ENCODE measurements around the gene MCTP1.

MCTP1 gene

DNA sequence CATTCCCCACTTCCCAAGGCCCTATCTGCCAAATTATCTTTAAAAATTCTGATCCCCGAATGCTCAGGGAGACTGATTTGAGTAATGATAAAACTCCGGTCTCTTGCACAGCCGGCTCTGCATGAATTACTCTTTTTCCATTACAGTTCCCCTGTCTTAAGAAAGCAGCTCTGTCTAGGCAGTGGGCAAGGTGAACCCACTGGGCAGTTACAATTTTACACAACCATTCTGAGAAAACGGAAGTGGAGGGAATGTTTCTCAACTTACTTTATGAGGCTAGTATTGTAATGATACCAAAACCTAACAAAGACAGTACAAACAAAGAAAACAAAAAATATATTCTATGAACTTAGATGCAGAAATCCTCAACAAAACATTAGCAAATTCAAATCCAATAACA lies 100.0 kb downstream of the MCTP1 start:
- peak; percentile 38 to 63 for DNase-seq (ENCODE audit: low read depth in 1 of 2, low spot score in 1 of 2)

DNA sequence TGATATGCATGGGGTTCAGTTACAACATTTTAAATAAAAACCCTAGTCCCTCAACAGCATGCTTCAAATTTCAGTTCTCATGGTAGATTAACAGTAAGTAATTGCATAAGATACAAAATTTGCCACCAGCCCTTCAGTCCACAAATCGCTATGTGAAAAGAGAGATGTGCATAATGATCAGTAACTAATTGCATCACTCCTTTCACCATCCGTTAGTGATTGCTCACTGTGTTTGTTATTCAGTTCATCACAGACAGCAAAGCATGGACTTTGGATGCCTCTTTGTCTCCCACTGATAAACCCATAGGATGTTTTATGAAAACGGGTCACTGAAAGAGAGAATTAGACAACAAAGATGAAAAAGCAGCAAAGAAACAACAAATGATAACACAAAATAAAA lies 103.2 kb downstream of the MCTP1 start:
- peak; percentile 18 to 41 for DNase-seq (ENCODE audit: low read depth in 1 of 2, low spot score in 1 of 2)

More for the DNA sequence above, 100.0 kb downstream of the MCTP1 start:
- H3K4me3 ChIP-seq (replicated peaks; ENCODE audit: insufficient read depth, low read length) = no peak overlapping the region
- H3K27me3 ChIP-seq (ENCODE audit: insufficient read depth, poor library complexity, severe bottlenecking) = no peaks in the 10 kb centered on the region
- TF ChIP-seq POLR2AphosphoS5 (IDR thresholded peaks at IDR 0.05; ENCODE audit: low read depth) = no peak
- TF ChIP-seq SPI1 (IDR thresholded peaks at IDR 0.05; ENCODE audit: borderline replicate concordance, low read depth) = peak; percentile 87
- TF ChIP-seq GABPA (IDR thresholded peaks at IDR 0.05; ENCODE audit: low read depth) = no peak
- peak overlapping the region; percentile 79 for H3K27ac ChIP-seq (replicated peaks)

DNA sequence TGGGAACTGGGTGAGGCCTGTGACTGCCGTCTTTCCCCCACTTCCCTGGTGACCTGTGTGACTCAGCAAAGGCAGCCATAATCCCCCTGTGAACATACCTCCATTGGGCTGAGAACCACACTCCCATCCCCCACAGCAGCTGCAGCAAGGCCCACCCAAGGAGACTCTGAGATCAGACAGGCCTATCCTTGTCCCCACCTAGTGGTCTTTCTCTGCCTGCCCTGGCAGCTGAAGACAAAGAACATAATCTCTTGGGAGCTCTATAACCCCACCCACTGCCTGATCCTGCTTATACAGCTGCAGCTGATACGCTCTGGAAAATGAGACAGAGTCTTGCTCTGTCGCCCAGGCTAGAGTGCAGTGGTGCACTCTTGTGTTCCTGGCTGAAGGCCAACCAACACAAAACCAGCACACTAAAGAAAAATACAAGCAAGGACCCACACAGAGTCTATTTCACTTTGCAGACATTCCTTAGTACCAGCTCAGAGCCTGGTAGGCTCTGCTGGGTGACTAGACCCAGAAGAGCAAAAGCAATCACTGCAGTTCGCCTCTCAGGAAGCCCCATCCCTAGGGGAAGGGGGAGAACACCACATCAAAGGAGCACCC lies 106.7 kb downstream of the MCTP1 start:
- no peak for DNase-seq (ENCODE audit: low read depth in 1 of 2, low spot score in 1 of 2)
- Histone ChIP-seq H3K27ac (replicated peaks) (no peak overlapping the region), H3K27me3 (ENCODE audit: insufficient read depth, poor library complexity, severe bottlenecking) (no peaks in the 10 kb centered on the region), H3K4me3 (replicated peaks; ENCODE audit: insufficient read depth, low read length) (no peak overlapping the region)
- TF ChIP-seq POLR2AphosphoS5 (IDR thresholded peaks at IDR 0.05; ENCODE audit: low read depth) = no peak
- TF ChIP-seq SPI1 (IDR thresholded peaks at IDR 0.05; ENCODE audit: borderline replicate concordance, low read depth) = no peak
- TF ChIP-seq GABPA (IDR thresholded peaks at IDR 0.05; ENCODE audit: low read depth) = no peak

More for the DNA sequence above, 103.2 kb downstream of the MCTP1 start:
- Histone ChIP-seq H3K27me3 (ENCODE audit: insufficient read depth, poor library complexity, severe bottlenecking) (no peaks in the 10 kb centered on the region), H3K27ac (replicated peaks) (0 out of 2 replicates have a peak overlapping the region, but pooled peaks have one; percentile 34), H3K4me3 (replicated peaks; ENCODE audit: insufficient read depth, low read length) (no peak overlapping the region)
- TF ChIP-seq, protein P1, sequence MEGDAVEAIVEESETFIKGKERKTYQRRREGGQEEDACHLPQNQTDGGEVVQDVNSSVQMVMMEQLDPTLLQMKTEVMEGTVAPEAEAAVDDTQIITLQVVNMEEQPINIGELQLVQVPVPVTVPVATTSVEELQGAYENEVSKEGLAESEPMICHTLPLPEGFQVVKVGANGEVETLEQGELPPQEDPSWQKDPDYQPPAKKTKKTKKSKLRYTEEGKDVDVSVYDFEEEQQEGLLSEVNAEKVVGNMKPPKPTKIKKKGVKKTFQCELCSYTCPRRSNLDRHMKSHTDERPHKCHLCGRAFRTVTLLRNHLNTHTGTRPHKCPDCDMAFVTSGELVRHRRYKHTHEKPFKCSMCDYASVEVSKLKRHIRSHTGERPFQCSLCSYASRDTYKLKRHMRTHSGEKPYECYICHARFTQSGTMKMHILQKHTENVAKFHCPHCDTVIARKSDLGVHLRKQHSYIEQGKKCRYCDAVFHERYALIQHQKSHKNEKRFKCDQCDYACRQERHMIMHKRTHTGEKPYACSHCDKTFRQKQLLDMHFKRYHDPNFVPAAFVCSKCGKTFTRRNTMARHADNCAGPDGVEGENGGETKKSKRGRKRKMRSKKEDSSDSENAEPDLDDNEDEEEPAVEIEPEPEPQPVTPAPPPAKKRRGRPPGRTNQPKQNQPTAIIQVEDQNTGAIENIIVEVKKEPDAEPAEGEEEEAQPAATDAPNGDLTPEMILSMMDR (IDR thresholded peaks at IDR 0.05; ENCODE audit: insufficient read depth, low read length) = no peak
- TF ChIP-seq POLR2AphosphoS5 (IDR thresholded peaks at IDR 0.05; ENCODE audit: low read depth) (no peak), SPI1 (IDR thresholded peaks at IDR 0.05; ENCODE audit: borderline replicate concordance, low read depth) (no peak), GABPA (IDR thresholded peaks at IDR 0.05; ENCODE audit: low read depth) (no peak)
- TF ChIP-seq, protein P2, sequence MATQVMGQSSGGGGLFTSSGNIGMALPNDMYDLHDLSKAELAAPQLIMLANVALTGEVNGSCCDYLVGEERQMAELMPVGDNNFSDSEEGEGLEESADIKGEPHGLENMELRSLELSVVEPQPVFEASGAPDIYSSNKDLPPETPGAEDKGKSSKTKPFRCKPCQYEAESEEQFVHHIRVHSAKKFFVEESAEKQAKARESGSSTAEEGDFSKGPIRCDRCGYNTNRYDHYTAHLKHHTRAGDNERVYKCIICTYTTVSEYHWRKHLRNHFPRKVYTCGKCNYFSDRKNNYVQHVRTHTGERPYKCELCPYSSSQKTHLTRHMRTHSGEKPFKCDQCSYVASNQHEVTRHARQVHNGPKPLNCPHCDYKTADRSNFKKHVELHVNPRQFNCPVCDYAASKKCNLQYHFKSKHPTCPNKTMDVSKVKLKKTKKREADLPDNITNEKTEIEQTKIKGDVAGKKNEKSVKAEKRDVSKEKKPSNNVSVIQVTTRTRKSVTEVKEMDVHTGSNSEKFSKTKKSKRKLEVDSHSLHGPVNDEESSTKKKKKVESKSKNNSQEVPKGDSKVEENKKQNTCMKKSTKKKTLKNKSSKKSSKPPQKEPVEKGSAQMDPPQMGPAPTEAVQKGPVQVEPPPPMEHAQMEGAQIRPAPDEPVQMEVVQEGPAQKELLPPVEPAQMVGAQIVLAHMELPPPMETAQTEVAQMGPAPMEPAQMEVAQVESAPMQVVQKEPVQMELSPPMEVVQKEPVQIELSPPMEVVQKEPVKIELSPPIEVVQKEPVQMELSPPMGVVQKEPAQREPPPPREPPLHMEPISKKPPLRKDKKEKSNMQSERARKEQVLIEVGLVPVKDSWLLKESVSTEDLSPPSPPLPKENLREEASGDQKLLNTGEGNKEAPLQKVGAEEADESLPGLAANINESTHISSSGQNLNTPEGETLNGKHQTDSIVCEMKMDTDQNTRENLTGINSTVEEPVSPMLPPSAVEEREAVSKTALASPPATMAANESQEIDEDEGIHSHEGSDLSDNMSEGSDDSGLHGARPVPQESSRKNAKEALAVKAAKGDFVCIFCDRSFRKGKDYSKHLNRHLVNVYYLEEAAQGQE (IDR thresholded peaks at IDR 0.05; ENCODE audit: insufficient replicate concordance, low read depth) = no peak

DNA sequence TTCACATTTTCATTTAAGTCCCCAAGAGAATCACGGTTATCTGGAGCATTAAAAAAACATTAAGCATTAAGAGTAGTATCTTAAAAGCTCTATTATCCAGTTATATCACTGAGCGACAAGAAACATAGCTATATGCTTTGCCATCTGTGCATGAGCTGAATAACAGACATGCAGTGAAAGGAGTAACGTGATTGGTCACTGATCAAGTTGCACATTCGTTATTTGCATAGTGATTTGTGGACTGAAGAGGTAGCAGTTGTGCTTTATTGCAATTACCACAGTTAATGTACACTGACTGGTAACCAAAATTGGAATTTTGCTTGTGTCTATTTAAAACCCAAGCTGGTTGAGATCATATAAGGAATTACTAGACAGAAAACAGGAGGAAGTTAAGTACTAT lies 107.4 kb downstream of the MCTP1 start:
- DNase-seq (ENCODE audit: low read depth in 1 of 2, low spot score in 1 of 2) = no peak
- H3K4me3 ChIP-seq (replicated peaks; ENCODE audit: insufficient read depth, low read length) = no peak overlapping the region
- TF ChIP-seq, protein P2 (IDR thresholded peaks at IDR 0.05; ENCODE audit: insufficient replicate concordance, low read depth) = no peak
- TF ChIP-seq POLR2AphosphoS5 (IDR thresholded peaks at IDR 0.05; ENCODE audit: low read depth) (no peak), SPI1 (IDR thresholded peaks at IDR 0.05; ENCODE audit: borderline replicate concordance, low read depth) (no peak), GABPA (IDR thresholded peaks at IDR 0.05; ENCODE audit: low read depth) (no peak)
- TF ChIP-seq, protein P1 (IDR thresholded peaks at IDR 0.05; ENCODE audit: insufficient read depth, low read length) = no peak
- no peak overlapping the region for H3K27ac ChIP-seq (replicated peaks)
- no peaks in the 10 kb centered on the region for H3K27me3 ChIP-seq (ENCODE audit: insufficient read depth, poor library complexity, severe bottlenecking)
